Globus pallidus (tissue), 1 donor: Measurements from ENCODE around the gene OBSL1.

ENCODE experiments used
- DNase-seq: peaks from one replicate; pipeline ENCODE4 v3.0.0-alpha.2; 2015; ENCODE audit warnings: low spot score

The OBSL1 gene

DNA sequence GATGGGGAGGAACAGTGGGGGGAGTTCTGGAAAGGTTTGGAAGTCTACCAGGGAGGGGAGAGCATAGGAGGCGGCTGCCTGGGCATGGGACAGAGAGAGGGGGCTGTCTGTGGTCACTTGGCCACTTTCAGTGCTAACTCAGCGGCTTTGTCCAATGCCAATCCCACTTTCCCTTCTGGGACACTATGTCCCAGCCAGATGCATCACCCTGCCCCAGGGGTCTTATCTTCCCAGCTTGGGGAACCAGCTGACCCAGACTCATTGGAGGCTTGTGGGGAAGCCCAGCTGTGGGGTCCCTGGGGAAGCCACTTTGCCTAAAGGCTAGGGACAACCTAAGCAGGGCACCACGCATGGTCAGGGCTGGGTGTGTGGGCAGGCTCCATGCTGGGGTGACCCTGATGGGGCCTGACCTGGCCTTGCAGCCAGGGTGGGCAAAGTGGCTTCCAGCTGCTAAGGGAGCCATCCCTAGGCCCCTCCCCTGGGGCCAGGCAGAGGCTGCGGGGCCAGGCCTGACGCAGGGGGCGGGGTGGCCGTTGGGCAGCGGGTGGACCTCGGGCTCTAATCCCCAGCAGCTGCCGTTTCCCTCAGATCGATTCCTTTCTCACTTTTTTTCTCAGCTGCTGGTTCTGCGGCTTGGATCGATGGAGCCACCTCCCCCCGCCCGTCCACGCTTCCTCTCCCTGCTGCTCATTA is 58.7 kb downstream of the OBSL1 start:
- no peak for DNase-seq

DNA sequence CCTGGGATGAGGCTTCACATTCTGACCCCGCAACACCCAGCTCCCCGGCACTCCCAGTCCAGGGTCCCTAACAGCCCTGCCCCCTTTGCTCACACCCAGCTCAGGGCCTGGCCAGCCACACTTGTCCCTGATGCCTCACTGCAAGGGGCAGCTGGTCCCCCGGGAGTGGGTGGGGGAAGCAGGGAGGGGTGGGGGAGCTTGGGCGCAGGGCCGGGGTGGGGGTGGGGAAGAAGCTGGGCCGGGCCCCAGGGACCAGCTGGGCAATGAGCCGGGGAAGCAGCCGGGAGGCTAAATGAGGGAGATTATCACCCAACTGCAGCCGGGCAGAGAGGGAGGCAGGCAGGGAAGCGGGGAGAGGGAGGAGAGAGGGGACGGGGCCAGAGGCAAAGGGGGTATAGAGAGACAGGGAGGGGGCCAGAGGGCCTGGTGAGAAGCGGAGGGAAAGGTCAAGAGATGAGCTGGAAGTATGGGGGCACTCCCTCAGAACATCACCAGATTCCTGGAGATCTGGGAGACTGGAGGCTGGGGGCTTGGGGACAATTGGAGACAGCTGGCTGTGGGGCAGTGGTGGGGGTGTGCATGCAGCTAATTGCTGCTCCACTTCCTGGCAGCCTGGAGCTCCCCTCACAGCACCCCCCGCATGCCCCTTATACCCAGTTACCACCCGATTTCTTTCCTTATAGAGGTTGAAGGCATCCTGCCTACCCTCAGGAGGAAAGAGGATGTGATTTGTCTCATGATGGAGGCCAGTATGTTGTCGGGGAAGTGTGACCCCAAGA is 59.6 kb downstream of the OBSL1 start:
- DNase-seq: no peak

DNA sequence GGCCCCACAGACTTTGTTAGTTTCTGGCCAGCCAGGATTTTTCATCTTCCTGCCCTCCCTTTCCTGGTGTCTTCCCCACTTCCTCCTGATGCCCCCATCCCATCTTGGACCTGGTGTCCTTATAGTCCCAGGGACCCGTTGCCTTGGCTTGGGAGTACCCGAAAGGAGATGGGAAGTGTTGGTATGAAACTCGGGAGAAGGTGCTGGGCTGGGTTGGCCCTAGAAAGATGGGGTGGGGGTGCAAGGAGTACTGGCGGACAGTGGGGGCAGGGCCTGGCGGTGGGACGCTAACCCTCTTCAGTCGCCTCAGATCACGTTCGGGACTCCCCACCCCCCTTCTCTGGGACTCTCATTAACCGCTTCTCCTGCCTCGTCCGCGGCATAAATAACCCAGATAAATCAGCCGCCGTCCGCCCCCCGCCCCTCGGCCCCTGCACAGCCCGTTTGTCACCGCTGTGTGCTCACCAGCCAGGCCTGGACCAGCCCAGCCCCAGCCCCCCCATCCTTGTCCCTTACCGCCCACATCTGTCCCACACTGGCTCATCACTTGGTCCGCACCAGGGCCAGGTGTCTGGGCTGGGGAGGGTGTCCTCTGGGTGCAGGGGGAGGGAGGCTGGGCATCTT is 60.7 kb downstream of the OBSL1 start:
- DNase-seq: no peak

DNA sequence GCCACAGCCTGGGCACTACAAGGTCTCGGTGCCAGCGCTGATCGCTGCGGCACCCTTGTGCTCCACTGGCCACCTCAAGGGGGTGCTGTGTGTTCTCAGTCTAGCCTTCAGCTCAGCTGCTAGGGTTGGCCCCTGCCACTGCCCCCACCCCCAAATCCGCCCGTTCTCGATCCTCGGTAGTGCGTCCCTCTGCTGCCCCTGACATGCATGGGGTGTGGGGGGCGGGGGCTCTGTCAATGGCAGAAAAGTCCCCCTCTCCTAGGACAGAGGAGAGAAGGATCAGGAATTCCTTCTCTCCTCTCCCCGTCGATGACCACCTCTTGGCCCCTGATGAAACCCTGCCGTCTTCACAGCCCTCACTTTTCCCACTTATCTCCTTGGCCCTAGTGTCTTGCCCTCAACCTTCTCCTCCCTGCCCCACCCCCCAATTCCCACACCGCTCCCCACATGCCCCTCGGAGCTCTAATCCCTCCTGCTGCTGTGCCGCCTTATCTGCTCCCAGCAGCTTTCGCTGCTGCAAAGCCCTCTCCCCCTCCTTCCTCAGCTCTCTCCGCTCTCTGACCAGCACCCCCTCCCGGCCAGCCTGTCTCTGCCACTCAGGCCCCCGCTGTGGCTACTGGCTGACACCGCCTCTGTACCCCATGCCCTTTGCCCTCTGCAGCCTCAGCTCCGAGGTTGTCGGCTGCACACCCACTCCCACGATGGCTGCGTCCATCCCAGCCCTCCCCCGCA is 61.4 kb downstream of the OBSL1 start:
- peak; percentile 64 for DNase-seq

DNA sequence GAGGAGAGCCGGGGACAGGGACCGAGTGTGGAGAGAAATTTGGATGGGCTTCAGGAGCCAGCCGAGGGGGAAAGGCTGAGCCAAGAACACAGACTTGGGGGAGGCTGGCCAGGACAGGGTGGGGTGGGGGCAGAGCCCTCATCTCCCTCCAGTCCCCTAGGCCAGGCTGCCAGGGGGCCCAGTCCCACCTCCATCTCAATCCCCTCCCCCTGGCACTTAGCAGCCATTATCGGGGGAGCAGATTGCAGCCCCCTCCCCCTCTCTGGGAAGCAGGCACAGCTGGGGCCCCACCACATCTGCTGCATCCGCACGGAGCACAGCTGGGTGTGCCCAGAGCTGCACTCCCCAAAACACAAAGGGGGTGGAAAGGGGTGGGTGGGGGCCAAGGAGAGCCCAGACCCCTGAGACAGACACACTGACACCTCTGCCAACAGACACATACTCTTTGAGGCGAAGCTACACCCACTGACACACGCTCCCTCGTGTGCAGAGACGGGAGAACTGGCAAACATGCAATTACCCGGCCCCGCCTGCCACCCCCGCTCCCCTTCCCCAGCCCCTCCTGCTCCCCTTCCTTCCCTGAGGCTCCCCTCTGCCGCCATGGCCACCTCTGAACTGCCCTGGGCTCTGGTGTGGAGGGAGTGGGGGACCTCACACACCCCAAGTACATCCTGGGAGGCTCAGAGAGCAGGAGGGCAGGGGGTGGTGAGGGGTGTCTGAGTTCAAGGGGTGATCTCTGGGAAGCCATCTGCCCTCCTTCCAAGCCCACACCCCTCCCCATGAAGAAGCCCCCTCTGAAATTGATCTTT is 62.2 kb downstream of the OBSL1 start:
- DNase-seq: no peak

DNA sequence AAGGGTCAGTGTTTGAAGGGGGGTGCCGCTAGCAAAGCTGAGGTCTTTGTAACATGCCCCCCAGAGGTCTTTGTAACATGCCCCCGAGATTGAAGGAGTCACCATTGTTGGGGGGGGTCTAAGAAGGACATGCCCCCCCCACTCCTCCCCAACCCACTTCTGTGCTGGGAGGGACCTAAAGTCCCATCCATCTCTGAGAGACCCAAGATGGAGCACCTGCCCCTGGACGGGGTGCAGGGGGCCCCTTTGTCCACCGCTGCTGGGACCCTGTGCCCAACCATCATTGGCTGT is 63.0 kb downstream of the OBSL1 start:
- DNase-seq: no peak

DNA sequence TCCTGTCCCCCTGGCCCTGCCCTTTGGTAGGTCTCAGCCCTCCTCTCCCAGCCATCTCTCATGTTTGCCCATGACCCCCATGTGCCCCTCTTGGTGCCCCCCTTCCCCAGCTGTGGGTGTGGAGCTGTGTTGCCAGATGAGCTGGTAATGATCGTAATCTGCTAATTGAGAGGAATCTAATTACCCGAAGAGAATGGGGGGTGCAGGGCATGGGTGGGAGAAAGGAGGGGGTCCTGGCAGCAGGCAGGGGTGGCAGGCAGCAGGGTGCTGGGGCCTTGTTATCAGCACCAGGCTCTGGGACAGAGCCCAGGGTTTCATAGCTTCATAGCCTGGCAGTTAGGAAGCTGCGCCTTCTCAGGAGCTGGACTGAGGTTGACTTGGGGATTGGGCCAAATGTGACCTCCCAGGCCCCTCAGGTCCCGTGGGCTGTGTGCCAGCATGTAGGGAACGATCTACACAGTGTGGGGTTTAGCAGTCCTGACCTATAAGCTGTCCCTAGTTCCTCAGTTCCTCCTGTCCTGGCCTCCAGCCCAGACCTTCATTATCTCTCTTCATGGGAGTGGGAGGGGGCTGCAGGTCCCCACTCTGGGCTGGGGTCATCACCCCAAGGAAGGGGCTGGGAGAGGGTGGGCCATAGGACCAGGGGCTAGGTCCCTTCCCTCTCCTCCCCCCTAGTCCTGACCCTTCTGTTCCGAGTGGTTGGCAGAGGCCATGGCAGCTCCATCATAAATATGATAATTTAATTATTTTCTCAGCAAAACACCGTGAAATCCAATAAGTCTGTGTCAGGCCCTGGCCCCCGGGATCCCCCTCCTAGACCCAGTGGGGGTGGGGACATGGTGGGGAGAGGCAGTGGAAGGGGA is 63.5 kb downstream of the OBSL1 start:
- no peak for DNase-seq

DNA sequence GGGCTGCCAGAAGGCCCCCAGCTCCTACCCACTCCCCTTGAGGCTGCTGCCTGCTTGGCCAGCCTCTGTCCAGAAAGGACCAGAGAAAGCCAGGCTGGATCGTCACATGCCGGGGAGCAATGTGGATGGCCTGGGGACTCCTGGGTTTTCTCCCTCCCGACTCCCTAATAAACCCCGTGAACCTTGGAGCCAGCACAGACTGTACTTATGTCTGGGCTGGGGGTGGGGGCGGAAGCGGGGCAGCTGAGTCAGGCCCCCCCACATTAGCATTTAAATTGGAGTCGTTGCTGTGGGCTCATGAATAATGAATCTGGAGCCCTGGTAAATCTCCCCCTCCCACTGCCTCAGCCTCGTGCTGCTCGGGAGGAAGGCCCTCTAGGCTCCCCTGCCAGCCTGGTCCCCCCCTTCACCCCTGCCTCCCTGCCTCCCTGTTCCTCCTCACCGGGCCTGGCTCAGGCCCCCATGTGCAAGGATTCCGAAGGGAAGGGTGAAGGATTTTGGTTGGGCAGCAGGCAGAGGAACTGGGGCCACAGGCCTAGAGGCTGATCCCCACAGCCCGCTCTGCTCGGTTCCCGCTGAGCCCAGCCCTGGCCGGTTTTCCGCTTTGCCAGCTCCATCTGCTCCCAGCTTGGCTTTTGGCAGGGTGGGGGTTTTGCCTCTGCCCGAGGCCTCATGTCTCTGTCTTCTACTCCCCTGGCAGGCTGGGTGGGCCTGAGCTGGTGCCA is 64.4 kb downstream of the OBSL1 start:
- DNase-seq: no peak

DNA sequence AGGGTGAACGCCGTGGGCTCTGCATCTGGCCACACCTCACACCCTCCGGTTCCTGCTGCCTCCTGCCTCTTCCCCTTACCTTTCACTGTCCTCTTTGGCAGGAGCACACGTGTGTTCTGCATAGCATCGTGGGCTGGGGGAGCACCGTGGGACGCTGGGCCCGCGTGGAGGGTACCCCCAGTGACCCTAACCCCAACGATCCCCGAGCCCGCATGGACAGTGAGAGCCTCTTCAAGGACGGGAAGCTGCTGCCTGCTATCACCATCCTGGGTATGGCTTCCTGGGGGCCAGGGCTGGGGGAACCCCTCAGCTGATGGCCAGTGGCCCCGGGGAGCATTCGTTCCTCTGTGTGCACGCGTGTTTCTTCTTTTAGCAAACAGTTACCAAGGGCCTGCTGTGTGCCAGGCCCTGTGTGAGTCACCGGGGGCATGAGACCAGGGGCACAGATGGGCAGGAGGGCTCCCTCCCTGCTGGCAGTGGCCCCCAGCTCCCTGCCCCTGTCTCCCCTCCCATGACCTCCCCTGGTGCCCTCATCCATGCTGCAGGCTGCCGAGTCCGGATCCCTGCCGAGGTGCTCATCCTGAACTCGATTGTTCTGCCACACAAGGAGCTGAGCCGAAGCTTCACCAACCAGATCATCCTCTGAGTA is 65.1 kb downstream of the OBSL1 start:
- no peak for DNase-seq

DNA sequence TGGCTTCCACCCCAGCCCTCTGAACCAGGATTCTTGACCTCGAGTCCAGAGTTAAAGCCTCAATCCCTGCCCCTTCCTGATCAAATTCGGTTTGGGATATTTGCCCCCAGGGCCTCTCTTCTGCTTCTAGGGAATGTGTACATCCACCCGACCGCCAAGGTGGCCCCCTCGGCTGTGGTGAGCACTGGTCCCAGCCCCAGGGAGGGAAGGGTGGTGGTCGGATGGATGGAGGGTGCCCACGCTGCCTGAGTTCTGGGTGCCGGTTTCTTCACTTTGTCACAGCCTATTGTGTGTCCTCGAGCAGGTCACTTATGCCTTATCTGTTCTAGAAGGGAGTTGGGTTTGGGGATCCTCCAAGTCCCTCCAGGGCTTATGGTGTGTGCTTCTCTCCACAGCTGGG is 65.8 kb downstream of the OBSL1 start:
- no peak for DNase-seq

DNA sequence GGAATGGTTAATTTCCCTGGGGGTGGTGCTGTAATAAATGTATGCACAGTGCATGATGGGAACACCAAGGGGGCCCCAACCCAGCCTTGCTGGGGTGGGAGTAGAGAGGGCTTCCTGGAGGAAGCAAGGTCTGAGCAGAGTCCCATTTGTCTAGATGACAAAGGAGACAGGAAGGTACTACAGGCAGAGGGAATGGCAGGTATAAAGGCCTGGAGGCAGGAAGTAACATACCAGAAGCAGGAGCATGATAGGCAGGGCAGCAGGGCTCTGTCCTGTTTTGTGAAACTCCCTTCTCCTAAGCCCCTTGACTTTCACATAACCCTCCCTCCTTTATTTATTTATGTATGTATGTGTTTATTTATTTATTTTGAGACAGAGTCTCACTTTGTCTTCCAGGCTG is 68.7 kb downstream of the OBSL1 start:
- DNase-seq: no peak

DNA sequence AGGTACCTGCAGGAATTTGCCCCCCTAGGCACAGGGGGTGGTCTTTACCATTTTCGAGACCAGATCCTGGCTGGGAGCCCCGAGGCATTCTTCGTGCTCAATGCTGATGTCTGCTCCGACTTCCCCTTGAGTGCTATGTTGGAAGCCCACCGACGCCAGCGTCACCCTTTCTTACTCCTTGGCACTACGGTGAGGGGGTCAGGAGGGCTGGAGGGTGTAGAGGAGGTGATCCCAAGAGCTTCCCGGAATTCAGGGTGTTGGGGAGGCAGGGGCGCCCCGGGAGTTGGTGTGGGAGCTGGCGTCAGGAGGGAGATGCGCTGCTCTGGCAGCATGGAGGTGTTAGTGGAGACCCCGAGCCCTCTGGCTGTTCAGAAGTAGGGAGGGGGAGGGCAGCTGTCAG is 69.5 kb downstream of the OBSL1 start:
- no peak for DNase-seq
